Stimulated activated CD4-positive, alpha-beta T cell treated with anti-CD3 and anti-CD28 coated beads, Interleukin-4, amount 100 ng/mL, for 4 hours (primary cell): Measurements from ENCODE around the gene ATP13A1.

Experiments
- DNase-seq, 2 experiments: peaks; one replicate each; pipeline ENCODE4 v3.0.0-alpha.2; 2020

The ATP13A1 gene

GRCh38 chr19:19662344-19662743, 1.1 kb downstream of the ATP13A1 start:
- no peak for DNase-seq

DNA sequence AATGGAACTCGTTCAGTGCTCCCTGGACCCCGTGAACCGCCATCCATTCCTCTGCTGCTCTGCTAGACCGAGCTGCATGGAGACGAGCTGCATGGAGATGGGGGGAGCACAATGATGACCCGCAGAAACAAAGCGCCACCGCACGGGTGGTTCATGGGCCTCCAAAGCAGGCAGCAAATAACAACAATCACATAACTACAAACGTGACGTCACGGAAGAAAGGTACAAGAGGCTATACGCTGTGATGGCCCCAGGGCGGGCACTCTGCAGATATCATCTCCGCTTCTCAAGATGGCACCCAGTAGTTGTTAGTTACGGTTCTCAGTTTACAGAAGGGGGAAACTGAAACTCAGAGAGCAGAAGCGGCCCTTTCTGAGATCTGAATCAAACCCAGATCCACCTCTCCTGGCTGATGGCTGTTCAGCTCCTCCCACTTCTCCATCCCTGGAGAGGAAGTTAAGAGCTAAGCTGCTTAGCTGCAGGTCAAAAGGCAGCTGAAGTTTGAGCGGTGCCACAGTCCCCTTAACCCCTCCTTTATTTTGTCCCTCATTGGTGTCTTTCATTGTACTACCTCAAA, 1.7 kb downstream of the ATP13A1 start:
- DNase-seq: no peak

- DNase-seq: no peak
Measured at GRCh38 chr19:19661141-19661674, 2.3 kb downstream of the ATP13A1 start.

- DNase-seq: no peak
Measured at GRCh38 chr19:19659646-19660245, 3.7 kb downstream of the ATP13A1 start.

DNA sequence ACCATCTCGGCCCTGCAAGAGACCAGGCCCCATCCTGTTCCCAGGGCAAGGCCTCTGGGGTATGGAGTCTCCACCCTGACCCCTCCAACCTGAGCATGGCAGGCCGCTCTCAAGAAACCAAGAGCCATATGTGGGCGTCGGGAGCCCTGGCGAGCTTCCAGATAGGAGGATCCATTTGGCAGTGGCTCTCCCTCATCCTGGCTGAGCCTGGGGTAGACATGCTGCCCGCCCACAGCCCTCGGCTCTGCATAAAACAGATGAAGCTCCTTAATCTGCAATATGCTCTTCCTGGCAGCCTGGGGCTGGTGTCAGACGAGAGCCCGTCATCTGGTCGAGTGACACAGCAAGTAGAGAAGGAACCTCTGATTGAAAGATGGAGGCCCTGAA, 6.1 kb downstream of the ATP13A1 start:
- no peak for DNase-seq

- no peak for DNase-seq
Measured at GRCh38 chr19:19656451-19657396, 6.8 kb downstream of the ATP13A1 start.

GRCh38 chr19:19655641-19656343, 7.7 kb downstream of the ATP13A1 start:
- DNase-seq: no peak

GRCh38 chr19:19655051-19655594, 8.4 kb downstream of the ATP13A1 start:
- no peak for DNase-seq

DNA sequence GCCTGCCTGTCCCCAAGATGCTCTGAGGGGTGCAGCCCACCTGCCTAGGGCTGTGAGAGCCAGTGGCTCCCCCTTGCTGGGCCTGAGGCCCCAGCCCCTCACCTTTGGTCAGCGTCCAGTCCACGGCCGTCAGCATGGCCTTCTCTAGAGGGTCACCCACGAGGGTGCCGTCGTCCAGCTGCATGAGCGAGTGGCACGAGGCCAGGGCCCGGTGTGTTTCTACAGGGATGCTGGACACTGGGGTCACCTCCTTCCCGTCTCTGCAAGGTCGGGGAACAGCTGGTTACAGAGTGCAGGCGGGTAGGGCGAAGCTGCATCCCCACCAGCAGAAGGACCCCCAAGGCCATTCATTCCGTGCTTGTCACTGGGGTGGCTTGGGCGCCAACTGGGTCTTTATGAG, 9.0 kb downstream of the ATP13A1 start:
- DNase-seq: no peak

DNA sequence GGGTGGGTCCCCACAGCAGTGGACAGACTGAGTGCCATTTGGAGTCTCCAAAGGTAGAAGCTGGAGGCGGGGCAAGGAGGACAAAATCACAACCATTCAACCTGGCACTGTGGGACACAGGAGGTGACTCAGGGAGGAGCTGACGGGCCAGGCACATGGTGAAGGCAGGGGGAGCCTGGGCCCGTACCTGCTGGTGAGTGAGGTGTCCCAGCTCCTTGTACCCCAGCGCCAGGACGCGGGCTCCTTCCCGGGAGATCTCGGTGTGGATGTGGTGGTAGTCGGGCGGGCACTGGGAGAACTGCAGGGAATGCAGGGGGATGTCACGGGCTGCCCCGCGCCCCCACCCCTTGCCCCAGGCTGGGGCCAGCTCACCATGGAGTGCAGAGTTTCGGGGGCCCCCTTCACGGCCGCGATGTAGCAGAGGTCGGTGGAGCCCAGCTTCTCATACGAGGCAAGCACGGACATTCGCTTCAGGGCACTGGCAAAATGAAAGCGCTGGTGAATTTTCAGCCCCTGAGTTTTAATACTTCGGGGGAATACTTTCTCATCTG, 9.8 kb downstream of the ATP13A1 start:
- DNase-seq: no peak

DNA sequence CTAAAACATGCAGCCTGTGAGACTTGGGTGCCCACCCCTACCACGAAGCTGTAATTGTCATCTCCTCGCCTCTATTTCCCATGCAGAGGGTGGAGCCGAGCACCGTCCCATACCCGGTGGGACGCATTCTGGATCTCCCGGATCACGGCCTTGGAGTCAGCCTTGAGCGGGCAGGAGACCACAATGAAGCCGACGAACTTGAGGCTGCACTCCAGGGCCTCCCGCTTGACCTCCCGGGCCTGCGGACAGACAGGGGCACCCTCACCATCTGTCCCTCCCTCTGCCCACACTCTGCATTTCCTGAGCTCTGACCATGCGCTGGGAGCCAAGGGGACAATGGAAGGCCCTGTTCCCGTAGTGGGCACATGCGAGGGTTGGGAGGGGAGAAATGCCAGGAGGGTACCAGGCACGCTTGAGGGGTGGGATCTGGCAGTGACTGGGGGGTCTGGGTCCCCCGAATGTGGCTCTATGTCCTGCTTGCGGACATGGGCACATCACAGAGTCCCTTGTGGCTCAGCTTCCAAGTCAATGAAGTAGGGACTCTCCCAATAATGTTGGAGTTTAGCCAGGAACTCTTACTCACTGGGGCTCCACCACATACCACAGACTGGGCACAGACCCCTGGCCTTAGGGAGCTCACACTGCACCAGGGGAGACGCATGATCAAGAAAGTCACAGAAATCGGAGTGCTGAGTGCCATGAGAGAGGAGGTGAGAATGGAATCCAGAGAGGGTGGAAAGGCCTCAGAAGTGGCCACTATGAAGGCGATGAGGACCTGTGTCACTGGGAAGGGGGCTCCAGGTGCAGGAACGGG, 10.8 kb downstream of the ATP13A1 start:
- no peak for DNase-seq

DNA sequence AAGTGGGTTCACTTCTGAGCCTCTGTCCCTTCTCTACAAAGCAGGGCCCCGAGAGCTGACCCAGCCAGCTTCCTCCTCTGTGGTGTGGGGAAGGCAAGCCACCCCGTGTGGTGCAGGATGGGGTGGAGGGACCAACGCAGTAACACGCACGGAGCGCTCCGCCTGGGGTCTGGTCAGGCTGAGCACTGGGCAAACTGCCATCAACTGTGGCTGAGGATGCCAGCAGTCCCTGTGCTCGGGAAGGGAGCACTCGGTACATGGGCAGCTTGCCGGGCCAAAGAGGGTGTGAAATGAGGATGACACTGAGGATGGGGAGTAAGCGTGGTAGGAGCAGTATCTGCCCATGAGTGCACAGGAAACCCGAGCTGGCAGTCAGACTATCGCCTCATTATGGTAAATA, 12.4 kb downstream of the ATP13A1 start:
- no peak for DNase-seq

DNA sequence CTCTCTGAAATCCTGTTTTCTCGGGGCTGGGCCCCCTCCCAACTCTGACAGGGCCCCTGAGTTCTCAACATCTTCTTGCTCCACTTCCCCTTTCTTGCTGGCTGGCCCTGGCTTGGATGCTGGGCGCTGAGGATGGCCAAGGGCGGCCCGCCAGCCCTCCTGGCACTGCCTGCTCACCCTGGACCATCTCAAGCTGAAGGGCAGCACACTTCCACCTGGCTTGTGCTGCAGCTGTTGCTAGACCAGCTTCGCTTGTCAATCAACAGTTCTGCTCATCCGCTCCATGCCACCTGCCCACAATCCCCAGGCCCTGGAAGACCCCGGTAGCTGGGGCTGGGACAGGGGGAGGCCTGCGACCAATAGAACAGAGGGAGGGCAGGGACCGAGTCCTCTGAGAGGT, 13.1 kb downstream of the ATP13A1 start:
- DNase-seq: no peak

- no peak for DNase-seq
Measured at GRCh38 chr19:19649580-19649995, 13.9 kb downstream of the ATP13A1 start.

GRCh38 chr19:19649155-19649554, 14.3 kb downstream of the ATP13A1 start:
- DNase-seq: no peak

DNA sequence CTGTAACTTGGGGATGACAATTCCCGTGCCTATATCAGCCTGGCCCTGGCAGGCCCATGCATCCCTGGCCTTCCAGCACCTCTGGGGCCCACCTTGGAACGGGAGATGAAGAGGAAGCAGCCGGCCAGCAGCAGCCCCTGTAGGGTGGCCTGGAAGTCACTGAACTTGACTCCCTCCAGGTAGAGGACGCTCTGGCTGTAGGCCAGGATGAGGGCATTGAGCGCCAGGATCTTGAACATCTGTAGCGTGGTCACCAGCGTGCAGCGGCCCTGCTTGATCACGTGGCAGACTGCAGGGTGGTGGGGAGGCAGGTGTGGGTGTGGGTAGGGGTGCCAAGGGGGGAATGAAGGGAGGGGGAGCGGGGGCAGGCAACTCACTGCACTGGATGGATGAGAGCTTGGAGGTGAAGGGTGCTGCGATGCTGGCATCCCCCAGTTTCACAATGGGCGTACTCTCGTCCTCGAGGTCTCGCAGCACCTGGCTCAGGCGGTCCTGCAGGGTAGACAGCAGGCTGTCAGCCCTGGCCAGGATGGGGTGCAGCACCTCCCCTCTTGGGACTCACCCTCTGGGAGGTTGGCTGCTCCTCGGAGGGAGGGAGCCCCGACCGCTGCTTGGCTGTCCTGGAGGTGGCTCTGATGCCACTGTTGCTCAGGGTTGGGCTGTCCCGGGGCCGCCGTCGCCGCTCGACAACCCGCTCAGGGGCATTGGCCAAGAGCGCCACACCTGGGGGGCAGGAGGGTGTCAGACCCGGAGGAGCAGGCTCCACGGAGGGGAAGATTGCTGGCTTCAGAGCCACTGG, 16.2 kb downstream of the ATP13A1 start:
- DNase-seq: no peak

- DNase-seq: no peak
Measured at GRCh38 chr19:19645233-19645870, 18.1 kb downstream of the ATP13A1 start.

DNA sequence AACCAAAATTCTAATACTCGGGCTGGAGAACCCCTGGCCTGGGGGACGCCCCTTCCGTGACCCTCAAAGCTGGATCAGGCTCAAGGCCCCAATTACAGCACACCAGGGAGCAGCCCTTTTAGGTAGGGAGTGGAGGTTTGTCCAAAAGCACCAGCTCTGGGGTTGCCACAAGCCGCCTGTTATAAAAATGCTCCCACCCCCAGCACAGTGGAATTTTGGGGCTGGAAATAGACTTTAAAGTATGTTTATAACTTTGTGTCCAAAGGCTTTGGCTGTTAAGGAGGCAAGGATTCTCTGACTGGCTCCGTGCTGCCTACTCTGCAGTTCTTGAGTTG, 19.5 kb downstream of the ATP13A1 start:
- DNase-seq: no peak

DNA sequence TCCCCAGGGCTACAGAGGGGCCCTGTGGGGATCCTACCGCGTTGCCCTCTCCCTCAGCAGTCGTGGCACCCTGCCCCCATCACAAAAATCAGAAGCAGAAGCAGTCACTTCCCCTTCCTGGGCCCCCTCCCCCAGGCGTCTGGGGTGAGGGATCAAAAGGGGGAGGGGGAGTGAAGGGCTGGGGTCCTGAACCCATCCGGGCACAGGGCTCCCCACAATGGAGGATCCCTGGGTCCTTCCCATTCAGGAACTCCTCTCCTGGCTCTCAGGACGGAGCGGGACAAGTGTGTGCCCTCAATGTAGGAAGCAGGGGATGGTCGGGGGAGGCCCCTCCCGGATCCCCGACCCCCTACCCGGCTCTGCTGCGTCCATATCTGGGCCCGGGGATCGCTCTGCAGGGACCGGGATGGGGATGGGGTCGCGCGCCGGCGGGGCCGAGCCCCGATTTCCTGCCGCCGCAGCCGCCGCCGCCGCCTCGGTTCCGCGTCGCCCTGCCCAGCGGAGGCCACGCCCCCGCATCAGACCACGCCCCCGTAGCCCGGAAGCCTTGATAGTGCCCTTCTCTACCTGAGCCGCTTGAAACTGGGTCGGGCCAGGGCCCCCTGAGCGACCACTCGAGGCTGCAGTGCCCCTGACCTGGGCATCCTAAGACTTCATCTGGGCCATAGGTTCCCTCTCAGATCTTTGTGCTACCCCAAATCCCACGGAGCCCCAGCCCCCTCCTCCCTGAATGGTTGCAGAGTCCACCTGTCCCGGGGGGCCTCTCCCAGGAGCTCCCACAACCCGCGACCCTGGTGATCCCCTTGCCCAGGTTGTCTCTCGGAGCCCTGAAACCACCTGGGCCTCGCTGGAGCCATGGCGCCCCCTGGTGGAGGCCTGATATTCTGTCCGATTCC, 20.1 kb downstream of the ATP13A1 start, which contains the start of gene GMIP:
Gene GMIP (minus strand): TSS at position 500 of the 896 bp plus-strand sequence. CDS start 128 bp downstream, at position 372.
- peak; percentile 79 to 86 for DNase-seq
